AG04449 (cell line): ENCODE results near the gene STMN3.

Experiments
- CTCF ChIA-PET: fragments of 350-600 bp; formaldehyde crosslinking; extraction: SDS; loops from one replicate; lab custom pipeline; 2021; ENCODE audit warnings: antibody characterized with exemption; lab: Yijun Ruan, JAX
- POLR2A ChIA-PET: fragments of 400-600, 350-600 bp; formaldehyde crosslinking; extraction: SDS; loops from one replicate; lab custom pipeline; 2020; ENCODE audit warnings: antibody characterized with exemption, inconsistent platforms; lab: Yijun Ruan, JAX
- DNase-seq: peaks from one replicate; pipeline ENCODE4 v3.0.0-alpha.2; 2010; ENCODE audit warnings: low read depth, low spot score
- H3K4me3 ChIP-seq: 2 replicates; pipeline ENCODE4 v1.5.1; 2011; ENCODE audit warnings: low read depth, mild to moderate bottlenecking, control low read depth, low read length
- TF ChIP-seq, protein P1 (sequence below): IDR thresholded peaks from one replicate; pipeline ENCODE4 v1.5.1; 2011; ENCODE audit warnings: mild to moderate bottlenecking, moderate library complexity, low read length, control low read depth, inconsistent platforms; ENCODE audit not compliant: insufficient read depth; ENCODE audit errors: missing control alignments

Gene STMN3

DNA sequence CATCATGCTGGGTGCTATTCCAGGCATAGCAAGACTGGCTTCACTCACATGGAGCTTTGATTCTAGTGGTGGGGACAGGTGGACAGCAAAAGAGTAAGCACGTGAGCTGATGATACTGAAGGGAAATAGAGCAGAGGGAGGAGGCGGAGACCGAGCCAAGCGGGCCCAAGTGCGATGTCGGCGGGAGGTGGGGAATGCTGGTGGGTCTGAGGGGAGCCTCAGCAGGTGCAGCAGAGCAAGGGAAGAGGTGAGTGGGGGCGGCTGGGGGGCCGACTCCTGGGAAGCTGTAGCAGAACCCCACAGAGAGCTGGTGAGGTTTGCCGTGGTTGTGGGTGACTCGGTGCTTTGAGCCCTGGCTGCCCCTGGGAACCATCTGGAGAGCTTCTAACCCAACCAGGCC lies 15.1 kb upstream of the STMN3 start:
- DNase-seq = no peak
- POLR2A ChIA-PET = interaction anchor here (0.7 kb wide), 1 partner anchor 10 kb away, joined by 6 read pairs; the partner anchor contains the start of gene RTEL1

DNA sequence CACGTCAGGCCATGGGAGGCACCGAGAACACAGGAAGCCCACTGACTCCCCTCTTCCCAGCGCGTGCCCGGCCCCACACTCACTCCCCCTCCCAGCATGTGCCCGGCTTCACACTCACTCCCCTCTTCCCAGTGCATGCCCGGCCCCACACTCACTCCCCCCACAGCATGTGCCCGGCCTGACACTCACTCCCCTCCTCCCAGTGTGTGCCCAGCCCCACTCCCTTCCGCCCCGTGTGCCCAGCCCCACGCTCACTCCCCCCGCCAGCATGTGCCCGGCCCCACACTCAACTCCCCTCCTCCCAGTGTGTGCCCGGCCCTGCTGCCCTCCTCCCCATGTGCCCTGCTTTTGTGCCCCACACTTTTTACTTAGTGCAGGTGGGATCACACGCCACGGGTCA lies 14.6 kb upstream of the STMN3 start:
- ChIA-PET POLR2A (no interaction called here), CTCF (no interaction called here)
- no peak for DNase-seq
- TF ChIP-seq, protein P1, sequence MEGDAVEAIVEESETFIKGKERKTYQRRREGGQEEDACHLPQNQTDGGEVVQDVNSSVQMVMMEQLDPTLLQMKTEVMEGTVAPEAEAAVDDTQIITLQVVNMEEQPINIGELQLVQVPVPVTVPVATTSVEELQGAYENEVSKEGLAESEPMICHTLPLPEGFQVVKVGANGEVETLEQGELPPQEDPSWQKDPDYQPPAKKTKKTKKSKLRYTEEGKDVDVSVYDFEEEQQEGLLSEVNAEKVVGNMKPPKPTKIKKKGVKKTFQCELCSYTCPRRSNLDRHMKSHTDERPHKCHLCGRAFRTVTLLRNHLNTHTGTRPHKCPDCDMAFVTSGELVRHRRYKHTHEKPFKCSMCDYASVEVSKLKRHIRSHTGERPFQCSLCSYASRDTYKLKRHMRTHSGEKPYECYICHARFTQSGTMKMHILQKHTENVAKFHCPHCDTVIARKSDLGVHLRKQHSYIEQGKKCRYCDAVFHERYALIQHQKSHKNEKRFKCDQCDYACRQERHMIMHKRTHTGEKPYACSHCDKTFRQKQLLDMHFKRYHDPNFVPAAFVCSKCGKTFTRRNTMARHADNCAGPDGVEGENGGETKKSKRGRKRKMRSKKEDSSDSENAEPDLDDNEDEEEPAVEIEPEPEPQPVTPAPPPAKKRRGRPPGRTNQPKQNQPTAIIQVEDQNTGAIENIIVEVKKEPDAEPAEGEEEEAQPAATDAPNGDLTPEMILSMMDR = no peak
- H3K4me3 ChIP-seq = no peak overlapping the region

More for the DNA sequence above, 15.1 kb upstream of the STMN3 start:
- H3K4me3 ChIP-seq = no peak overlapping the region
- CTCF ChIA-PET = no interaction called here
- TF ChIP-seq, protein P1 = no peak

DNA sequence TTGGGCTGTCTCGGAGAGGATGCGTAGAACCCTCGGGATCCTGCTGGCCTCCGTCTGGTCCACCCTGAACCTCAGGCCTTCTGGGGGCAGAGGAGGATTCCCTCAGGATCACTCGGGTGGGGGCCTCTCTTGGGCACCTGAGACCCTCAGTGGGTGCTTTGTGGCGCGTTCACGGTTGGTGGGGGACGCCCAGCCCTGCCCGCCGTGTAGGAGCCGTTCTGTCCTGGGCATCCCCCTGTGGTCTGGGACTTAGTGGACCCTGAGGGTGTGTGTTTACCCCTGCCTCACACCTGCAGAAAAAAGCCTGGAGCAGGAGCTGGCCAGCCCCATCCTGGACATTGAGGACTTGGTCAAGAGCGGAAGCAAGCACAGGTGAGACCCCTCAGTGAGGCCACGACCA lies 12.5 kb upstream of the STMN3 start:
- ChIA-PET POLR2A (no interaction called here), CTCF (no interaction called here)
- TF ChIP-seq, protein P1 = no peak
- H3K4me3 ChIP-seq = no peak overlapping the region
- no peak for DNase-seq

DNA sequence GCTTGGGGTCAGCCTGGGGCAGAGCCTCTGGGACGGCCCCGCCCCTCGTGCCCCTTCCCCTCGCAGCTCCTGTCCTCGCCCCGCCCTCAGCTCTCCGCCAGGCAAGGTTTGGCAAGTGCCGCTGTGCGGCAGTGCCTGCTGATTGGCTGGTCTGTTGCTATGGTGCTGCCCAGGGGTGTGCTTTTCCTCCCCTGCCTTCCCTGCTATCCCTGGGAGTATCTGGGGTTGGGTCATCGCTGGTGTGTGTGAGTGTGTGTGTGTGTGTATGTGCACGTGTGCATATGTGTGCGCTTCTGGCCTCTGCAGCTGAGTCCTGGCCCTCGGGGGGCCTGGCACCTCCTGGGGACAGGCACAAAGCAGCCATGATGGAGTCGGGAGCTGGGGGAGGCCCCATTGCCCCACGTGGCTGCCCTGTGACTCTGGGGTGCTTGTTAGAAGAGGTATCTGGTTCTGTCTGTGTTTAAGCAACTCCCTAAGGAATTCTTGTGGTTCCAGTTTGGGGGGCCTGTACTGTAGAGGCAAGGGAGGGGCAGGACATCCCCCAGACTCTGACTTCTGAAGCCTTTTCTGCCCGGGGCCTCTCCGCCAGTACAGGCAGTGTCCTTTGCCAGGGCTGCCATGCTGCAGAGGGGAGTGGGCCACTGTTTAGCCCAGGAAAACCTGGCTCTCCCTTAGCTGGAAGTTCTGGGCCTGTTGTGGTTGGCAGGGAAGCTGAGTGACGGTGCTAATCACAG lies 11.8 kb upstream of the STMN3 start:
- H3K4me3 ChIP-seq = no peak overlapping the region
- no peak for DNase-seq
- ChIA-PET POLR2A (no interaction called here), CTCF (no interaction called here)
- TF ChIP-seq, protein P1 = no peak

DNA sequence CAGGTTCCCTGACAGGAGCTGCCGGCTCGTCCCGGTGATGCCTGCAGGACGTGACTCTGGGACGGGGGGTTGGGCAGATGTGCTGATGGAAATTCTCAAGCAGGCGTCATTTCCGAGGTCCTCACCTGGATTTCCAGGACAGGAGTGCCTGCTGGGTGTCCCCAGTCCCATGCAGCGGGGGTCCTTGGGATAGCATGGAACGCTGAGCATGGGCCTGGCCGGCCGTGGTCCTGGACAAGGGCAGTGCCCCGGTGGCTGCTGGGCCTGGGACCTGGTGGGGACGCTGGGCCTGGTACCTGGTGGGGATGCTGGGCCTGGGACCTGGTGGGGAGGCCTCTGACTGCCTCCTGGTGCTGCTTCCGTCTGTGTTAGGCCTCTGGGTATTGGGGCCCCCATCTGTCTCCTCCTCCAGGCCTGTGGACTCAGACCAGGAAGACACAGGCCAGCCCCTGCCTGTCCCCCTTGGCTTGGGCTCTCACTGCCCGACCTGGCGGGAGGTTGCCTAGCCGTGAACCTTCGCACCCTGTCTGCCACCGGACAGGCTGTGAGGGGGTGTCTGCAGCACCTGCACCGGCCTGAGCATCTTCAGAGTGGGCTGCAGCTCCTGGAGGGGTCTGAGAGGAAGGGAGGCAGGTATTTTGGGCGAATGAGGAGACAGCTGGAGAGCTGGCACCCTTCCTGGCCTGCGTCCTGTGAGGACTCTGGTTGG lies 11.1 kb upstream of the STMN3 start:
- no peak overlapping the region for H3K4me3 ChIP-seq
- ChIA-PET CTCF (no interaction called here), POLR2A (no interaction called here)
- DNase-seq = no peak
- TF ChIP-seq, protein P1 = no peak

DNA sequence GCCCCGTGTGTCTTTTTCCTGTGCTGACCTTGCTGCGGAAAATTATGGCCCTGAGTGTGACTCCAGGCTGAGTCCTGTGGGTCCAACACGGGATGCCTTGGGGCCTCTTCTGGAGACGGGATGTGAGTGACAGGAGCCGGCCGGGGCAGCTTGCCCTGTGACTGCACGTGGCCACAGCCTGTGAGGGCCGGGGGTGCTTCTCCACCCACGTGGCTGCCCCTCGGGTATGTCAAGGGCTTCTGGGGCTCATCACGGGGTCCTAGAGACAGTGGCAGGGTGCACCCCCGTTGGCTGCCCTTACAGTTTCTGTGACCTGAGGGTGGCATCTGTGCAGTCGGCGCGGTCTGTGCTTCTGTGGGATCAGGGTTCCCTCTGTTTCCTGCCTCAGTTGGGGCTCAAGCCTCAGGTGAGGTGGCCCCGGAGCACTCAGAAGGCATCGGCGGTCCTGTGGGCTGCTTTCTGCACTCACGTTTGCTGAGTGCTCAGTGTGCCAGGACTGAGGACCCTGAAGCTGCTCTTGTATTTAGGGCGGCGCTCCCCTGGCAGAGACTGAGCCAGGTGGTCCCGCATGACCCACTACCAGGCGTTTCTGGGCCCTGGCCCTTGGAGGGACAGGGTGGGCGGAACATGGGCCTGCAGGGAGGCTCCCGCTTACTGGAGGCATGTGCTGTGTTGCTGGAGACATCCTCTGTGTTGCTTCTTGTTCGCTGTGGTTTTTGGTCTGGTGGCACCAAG lies 10.3 kb upstream of the STMN3 start:
- CTCF ChIA-PET = no interaction called here
- POLR2A ChIA-PET = no interaction called here
- TF ChIP-seq, protein P1 = no peak

More for the DNA sequence above, 10.3 kb upstream of the STMN3 start:
- no peak overlapping the region for H3K4me3 ChIP-seq
- DNase-seq = no peak
